Stimulated activated naive CD4-positive, alpha-beta T cell (primary cell): ENCODE results near the gene FNBP1.

ENCODE experiments used
- DNase-seq, 6 experiments: peaks; one replicate each; lab custom pipeline; 2025; lab: John Stamatoyannopoulos, UW

Gene FNBP1

GRCh38 chr9:129875181-129875611 is 167.8 kb downstream of the FNBP1 start:
- DNase-seq, result no peak

- DNase-seq, result no peak
Measured at GRCh38 chr9:129874261-129875101, 168.5 kb downstream of the FNBP1 start.

- DNase-seq, result no peak
Measured at GRCh38 chr9:129873563-129874190, 169.3 kb downstream of the FNBP1 start.

- no peak for DNase-seq
Measured at GRCh38 chr9:129871046-129871445, 171.9 kb downstream of the FNBP1 start.

GRCh38 chr9:129869585-129870501 is 173.1 kb downstream of the FNBP1 start:
- DNase-seq, result peak in 1 of 6 experiments; percentile 42

GRCh38 chr9:129868872-129869486 is 174.0 kb downstream of the FNBP1 start:
- peak; percentile 79 to 96 (median 89) for DNase-seq

GRCh38 chr9:129868023-129868871 is 174.7 kb downstream of the FNBP1 start:
- no peak for DNase-seq

GRCh38 chr9:129867136-129868022 is 175.6 kb downstream of the FNBP1 start:
- DNase-seq, result peak in 2 of 6 experiments; percentile 14 to 19

- DNase-seq, result peak; percentile 58 to 79 (median 69)
Measured at GRCh38 chr9:129866394-129867135, 176.4 kb downstream of the FNBP1 start.

- no peak for DNase-seq
Measured at GRCh38 chr9:129865668-129866320, 177.2 kb downstream of the FNBP1 start.

GRCh38 chr9:129864991-129865647 is 177.9 kb downstream of the FNBP1 start:
- DNase-seq, result no peak

- peak; percentile 17 to 52 (median 39) for DNase-seq
Measured at GRCh38 chr9:129863059-129863690, 179.8 kb downstream of the FNBP1 start.

GRCh38 chr9:129861447-129861827 is 181.6 kb downstream of the FNBP1 start:
- no peak for DNase-seq

- no peak for DNase-seq
Measured at GRCh38 chr9:129860653-129861446, 182.1 kb downstream of the FNBP1 start.

- no peak for DNase-seq
Measured at GRCh38 chr9:129858167-129858962, 184.6 kb downstream of the FNBP1 start.

GRCh38 chr9:129857207-129857606 is 185.8 kb downstream of the FNBP1 start:
- DNase-seq, result no peak
